ENCODE measurements around the gene HRAS.

The HRAS gene

DNA sequence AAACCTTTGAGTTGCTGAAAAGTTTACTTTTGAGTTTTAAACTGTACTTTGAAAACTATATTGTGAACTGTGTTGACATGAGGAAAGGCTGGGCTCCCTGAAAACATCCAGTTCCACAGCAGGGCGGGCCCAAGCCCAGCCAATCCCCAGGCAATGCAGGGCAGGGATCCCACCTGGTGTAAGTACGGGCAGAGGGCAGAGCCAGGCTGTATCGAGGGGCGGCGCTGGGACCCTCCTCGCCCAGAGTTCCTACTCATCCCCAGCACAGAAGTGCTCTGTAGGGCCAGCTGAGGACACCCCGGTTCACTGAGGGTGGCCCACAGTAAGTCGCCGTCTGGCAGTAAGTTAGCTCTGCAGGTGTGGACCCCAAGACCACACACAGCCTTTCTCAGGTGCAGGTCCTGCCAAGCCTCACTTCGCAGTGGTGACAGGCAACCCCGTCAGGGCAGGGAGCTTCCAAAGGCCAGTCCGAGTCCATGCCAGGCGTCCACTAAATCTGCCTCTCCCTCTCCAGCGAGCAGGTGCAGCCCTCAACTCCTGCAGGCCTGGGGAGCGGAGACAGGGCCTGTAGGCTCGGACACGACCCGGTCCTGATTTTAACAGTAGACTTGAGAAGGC lies 31.7 kb upstream of the HRAS start:
- no peak for DNase-seq

DNA sequence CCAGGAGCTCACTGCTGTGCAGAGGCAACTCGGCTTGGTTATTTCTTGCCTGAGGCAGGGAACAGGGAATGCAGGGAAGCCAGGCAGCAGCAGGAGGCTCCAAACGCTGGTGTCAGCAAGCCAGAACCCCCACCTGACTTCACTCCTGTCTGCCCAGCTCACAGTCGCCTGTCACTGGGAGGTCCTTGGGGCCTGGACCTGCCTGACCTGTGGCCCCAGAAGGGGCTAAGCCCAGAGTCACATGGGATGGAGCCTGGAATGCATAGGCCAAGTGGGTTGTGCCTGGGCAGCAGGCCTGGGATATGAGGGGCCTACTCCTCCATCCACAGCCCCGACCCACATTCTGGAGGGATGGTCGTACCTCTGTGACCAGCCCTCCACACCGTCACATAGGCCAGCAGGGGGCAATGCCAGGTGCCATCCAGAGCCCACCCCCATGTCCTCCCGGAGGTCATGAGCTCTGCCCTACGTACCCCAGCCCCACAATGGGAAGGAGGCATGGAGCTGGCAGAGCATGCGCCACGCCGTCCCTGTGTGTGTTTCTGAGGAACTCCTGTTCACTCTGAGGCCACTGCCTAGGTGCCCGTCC lies 30.6 kb upstream of the HRAS start:
- DNase-seq, result no peak

DNA sequence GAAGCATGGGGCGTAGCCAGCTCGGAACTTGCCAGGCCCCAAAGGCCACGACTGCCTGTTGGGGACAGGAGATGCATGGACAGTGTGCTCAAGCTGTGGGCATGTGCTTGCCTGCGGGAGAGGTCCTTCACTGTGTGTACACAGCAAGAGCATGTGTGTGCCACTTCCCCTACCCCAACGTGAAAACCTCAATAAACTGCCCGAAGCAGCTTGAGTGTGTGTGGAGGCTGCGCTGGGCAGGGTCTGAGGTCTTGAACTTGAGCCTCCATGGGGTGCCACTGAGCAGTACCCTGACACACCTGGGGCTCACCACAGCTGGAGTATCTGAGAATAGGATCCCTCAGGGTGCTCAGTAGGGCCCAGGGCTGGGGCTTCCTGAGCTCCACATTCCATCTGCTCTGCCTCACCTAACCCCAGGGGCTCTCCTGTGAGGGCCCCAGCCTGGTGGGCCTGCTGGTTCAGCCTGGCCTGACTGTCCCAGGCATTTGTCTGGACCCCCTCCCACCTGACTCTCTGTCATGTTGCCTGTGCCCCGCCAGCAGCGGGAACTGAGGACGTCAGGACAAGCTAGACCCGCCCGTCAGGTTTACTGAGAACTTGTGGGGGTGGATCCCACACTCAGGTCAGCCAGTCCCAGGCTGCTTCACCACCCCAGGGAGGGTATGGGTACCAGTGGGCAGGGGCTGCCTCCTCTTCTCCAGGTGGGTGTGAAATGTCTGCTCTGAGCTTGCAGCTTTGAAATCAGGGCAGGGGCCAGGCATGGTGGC lies 28.6 kb upstream of the HRAS start:
- DNase-seq, result no peak

DNA sequence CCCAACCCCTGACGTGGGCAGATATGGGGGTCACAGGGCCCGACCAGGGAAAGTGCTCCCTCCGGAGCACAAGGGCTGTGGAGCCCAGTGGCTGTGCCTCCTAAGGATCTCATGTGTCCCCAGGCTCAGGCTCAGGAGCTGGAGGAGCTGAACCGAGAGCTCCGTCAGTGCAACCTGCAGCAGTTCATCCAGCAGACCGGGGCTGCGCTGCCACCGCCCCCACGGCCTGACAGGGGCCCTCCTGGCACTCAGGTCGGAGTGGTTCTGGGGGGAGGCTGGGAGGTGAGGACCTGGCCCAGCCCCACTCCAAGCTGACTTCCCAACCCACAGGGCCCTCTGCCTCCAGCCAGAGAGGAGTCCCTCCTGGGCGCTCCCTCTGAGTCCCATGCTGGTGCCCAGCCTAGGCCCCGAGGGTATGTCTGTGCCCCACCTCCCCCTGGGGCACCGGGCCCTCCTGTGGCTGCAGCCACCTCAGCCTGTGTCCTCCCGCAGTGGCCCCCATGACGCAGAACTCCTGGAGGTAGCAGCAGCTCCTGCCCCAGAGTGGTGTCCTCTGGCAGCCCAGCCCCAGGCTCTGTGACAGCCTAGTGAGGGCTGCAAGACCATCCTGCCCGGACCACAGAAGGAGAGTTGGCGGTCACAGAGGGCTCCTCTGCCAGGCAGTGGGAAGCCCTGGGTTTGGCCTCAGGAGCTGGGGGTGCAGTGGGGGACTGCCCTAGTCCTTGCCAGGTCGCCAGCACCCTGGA lies 27.9 kb upstream of the HRAS start:
- no peak for DNase-seq

DNA sequence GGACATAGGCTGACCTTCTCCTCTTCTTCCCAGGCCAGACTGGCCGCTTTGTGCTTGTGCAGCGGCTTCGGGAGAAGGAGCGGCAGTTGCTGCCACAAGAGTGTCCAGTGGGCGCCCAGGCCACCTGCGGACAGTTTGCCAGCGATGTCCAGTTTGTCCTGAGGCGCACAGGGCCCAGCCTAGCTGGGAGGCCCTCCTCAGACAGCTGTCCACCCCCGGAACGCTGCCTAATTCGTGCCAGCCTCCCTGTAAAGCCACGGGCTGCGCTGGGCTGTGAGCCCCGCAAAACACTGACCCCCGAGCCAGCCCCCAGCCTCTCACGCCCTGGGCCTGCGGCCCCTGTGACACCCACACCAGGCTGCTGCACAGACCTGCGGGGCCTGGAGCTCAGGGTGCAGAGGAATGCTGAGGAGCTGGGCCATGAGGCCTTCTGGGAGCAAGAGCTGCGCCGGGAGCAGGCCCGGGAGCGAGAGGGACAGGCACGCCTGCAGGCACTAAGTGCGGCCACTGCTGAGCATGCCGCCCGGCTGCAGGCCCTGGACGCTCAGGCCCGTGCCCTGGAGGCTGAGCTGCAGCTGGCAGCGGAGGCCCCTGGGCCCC lies 26.8 kb upstream of the HRAS start:
- DNase-seq, result no peak

DNA sequence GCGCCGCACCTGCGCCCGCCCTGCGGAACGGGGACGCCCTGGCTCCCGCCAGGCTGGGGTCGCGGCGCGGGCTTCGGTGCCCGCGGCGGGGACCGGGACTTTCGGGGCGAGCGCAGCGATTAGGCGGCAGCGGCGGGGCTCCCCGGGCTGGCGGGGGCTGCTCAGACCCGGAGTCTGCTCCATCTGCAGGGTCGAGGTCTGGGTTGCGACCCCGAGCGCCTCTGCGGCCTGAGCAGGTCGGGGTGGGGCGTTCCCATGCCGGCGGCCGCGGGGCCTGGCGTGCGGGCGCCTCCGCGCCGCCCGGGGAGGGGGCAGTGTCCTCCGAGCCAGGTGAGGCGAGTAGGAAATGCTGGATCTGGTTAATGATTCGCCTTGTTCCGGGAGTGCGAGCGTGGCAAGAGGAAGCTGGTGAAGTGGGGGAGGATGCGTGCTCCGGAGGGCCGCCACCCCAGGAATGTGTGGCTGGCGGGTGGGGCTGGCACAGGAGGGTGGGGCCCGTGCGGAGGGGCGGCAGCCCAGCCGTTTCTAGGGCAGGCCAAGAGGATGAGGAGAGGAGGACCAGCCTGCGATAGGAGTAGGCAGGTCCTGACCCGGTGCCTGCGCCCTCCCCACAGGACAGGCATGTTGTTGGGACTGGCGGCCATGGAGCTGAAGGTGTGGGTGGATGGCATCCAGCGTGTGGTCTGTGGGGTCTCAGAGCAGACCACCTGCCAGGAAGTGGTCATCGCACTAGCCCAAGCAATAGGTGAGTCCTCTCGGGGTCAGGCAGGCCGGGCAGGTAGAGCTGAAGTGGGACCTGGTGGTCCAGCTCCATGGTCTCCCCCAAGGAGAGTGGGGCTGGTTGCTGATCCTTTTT lies 26.0 kb upstream of the HRAS start:
- peak; percentile 24 for DNase-seq

DNA sequence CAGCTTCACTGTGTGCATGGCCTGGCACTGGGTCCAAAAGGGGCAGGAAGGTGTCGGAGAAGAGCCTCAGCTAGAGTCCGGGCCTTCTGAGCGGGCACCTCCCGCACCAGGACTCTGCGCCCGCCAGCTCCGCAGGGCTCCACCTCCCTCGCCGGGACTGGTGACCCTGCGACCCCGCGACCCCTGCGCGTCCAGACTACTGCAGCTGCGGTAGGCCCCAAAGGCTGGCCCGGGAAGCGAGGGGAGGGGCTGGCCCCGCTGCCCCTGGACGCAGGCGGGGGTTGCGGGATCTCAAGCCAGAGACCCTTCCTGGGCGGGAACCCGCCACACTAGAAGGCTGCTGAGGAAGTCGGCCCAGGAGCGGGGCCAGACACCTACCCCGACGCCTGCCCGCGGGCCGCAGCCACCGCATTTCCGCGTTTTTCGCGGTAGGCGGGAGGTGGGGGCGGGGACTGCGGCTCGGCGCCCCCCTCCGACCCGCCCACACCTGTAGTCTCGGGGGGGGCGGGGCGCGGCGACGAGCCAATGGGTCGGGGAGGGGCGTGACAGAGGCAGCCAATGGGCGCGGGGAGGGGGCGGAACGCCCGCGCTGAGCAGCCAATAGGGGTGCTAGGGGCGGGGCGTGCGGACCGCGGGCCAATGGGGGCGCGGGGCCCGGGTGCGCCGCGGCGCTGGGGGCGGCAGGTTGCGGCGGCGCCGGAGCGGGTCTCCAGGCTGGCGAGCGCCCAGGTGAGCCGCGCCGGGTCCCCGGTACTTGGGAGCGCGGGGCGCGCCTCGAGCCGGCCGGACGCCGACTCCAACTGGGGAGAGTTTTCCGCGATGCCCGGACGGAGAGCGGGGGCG lies 25.1 kb upstream of the HRAS start, which contains the start of the genes LMNTD2 and RASSF7:
Gene LMNTD2 (minus strand): TSS at position 434 of the 843 bp plus-strand sequence. CDS start 22 bp downstream, at position 412.
Gene RASSF7 (plus strand): TSS at position 666 of the 843 bp plus-strand sequence. CDS start 799 bp downstream, outside the sequence.
- DNase-seq, result peak; percentile 93

DNA sequence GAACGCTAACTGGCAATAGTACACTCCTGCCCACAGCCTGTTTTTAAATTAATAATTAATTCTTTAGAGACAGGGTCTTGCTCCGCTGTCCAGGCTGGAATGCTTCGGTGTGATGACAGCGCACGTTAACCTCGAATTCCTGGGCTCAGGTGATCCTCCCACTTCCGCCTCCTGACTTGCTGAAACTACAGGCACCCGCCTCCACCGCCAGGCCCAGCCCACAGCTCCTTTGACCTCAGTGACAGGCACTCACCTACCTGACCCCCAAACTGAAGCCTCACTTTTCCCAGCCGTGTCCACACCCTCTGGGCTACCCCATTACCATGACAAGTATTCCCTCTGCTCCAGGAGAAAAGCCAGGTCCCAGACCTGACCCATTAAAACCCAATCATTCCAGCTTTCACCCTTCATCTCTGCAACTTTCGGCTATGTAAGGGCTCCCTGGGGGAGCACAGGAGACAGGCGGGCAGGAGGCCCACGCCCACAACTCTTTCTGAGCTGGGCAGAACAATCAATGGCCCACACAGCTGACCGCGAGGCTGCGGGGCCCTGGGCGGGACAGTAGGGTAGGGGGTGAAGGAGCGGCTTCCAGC lies 24.4 kb upstream of the HRAS start:
- no peak for DNase-seq

DNA sequence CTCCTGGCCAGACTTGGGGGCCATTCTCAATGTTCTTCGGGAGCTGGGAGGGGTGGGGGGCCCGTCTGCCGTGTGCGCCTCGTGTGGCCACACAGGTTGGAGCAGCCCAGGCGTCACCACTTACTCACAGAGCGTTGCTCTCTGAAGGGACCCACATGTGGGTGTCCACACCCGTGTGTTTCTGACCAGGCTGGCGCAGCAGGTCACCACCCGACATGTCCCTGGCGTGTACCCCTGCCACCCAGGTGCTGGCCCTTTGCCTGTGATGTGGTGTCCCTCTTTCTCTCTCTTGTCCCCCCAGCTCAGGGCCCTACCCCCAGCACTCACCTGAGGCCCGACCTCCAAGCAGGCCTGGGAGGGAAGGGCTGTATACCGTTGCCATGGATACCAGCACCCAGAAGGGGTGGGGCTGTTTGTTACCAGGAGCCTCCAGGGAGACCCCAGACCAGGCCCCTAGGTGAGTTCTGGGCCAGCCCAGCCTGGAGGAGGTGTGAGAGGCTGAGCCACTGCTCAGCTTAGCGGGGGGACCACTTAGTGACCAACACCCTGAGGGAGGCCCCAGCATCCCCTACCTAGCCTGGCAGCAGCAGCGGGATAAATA lies 23.7 kb upstream of the HRAS start:
- DNase-seq, result no peak

DNA sequence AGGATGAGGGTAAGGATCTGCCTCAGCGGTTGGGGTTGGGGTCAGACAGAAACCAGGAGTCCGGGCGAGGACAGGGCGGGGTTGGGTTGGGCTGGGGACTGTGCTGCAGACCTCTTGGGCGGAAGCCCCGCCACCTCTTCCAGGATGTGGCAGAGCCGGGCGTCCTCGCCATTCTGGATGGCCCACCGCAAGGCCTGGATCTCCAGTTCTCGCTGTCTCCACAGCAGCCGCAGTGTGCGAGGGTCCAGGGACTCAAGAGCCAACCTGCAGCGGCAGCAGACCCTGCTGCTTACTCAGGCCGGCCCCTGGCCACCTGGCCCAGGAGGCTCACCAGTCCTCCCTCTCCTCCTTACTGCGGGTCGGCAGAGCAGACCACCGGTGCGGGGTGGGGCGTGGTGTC lies 23.1 kb upstream of the HRAS start:
- DNase-seq, result no peak

DNA sequence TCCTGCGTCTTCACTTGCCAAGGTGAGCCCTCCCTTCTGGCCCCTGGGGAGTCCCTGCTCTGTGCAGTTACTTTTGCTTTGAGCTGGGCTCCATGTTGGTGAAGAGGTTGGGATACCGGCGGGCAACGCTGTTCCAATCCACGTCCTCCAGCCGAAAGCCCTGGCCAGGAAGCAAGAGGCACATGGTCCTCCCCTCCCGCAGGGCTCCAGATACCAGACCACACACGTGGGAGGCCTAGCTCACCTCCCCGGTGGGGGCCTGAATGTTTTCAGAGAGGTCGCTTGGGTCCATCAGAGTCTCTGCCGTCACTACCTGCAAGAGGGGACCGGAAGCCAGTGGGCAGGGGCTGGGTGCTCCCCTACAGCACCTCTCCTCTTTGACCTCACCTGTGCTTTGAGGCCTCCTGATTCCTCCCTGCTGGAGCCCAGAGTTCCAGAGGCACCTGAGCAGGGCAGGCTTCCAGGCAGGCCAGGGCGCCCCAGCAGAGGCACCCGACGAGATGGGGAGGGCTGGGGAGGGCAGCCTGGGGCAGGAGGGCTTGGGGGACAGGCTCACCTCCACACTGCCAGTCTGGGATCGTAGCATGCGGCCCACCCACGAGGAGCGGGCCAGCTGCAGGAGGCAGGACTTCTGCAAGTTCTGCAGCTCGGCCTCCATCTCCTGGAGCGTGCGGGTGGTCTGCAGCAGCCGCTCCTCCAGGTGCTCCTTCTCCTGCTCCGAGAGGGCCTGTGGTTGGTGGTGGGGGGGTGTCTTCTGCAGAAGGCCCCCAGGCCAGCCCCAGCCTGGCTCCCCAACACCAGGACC lies 22.2 kb upstream of the HRAS start:
- DNase-seq, result no peak

DNA sequence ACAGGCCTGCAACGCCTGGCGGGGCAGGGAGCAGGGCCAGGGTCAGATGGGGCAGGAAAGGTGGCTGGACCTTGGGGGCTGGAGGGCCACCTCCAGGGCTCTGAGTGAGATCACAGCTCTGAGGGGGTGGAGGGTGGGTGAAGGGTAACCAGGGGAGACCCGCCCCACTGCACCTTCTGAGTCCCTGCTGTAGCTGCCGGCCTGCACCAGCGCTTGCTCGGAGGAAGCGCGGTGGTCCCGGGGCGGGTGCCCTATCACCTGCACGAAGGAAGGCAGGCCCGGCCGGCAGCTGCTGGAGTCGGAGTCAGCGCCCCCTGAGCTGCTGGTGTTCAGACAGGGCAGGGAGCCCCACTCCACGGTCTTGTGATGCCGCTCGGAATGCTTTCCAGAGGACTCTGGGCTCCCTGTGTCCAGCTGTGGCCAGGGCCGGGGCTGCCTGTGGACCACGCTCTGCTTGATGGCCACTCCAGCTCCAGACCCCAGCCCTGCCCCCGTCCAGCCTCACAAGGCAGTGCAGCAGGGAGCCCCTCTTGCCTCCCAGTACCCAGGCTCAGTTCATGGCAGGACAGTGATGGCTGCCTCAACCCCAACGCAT lies 21.4 kb upstream of the HRAS start:
- DNase-seq, result no peak

DNA sequence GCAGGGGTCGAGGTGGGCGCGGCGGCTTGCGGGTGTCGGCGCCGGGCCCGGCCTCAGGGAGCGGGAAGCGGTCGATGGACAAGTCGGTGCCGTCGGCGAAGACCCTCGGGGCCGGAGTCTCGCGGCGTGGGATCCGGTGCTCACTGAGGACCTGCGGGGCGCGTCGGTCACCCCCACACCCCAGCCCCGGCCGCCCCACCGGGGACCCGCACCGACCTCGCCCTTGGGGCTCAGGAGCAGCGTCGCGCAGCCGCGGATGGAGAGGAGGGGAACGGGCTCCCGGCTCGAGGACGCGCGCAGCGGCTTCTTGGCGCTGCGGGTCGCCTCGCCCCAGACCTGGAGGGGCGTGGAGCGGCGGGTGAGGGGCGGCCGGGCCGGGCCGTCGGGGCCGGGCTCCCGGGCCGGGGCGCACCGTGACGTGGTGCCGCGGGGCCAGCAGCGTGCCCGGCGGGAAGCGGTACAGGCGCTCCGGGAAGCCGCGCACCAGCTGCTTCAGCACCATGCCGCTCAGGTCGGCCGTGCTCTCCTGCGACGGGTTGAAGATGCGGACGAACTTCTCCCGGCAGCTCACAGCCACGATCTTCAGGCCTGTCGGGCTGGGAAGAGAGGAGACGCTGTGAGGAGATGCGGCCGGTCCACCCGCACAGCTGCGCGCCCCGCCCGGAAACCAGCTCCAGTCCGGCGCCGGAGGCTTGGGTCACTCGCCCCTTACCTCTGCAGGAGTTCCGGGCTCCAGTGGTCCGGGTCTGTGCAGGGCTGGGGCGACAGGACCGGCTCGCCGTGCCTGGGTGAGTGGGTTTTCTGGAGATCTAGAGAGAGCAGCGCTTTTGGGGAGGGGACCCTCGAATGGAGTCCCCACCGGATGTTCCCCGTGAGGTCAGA lies 20.6 kb upstream of the HRAS start:
- DNase-seq, result peak; percentile 52

DNA sequence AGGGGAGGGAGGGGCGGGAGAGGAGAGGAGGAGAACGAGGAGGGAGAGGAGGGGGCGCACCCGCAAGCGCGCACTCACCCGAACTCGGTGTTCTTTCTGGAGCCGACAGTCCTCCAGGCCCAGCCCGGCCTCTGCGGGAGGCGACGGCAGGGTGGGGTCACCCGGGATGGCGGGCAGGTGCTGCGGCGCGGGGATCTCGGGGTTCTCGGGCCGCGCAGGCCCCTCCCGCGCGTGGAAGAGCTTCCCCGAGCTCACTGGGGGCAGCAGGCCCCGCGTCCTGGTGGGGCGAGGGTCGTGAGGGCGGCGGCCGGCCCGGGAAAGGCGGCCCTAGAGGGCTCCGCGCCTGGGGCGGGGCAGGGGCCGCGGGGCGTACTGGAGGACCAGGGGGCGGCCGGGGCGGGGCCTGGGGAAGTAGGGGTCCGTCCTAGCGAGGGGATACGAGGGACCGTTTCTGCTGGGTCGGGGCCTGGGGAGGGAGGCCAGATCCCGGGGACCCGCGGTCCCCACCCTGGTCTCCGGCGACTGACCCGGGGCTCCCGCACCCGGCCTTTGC lies 19.9 kb upstream of the HRAS start:
- no peak for DNase-seq

DNA sequence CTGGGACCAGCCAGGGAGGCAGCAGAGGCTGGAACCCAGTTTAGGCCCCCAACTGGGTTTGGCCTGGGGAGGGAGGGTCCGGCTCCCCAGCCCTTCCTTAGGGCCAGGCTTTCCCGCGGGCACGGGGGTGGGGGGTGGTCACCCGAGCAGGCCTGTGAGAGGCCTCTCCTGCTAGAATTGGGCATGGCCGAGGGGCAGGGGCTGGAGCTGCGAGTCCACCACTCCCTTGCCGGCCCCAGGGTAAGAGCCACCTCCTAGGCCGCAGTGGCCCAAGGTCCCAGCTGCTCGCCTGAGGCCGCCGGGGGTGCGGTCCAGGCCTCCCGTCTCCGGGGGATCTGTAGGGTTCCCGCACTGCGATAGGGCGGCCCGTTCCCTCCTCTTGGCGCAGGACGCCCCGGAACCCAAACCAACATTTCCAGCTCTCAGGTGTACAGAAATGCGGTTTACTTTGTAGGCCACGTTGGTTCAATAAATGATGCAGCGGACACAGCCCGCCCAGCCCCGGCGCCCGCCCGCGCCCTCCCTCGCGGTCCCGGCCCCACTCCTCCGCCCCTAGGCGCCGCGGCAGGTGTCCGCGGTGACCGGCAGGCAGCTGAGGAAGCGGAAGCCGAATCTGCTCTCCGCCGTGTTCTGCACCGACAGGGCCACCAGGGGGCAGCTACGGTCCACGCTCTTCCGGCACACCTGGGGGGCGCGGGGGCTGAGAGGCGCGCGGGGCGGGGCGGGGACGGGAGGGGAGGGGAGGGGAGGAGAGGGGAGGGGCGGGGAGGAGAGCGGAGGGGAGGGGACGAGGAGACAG lies 19.3 kb upstream of the HRAS start:
- DNase-seq, result peak; percentile 84

DNA sequence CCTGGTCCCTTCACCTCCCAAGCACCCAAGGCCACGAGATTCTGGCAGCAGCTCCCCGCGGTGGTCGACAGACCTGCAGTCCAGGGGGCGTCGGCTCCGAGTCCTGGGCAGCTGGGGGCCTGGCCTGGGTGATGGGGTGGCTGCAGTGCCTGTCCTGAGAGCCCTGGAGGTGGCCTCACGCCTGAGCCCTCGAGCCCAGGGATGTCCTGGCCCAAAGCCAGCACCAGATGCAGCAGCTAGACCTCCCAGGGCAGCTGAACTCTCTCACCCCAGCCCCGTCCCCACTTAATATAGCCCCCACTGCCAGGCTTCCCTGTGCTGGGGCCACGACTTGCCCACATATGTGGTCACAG lies 18.6 kb upstream of the HRAS start:
- no peak for DNase-seq

All from RPMI8226 (cell line).